CD4-positive, alpha-beta T cell treated with Interleukin-15 for 4 hours (primary cell): ENCODE results near the gene USP6NL.
"Not testable (repeated sequence)": the region's sequence is repeated elsewhere in the genome, so short reads cannot be mapped to it uniquely, and the experiment has no call there.

Experiments used
- DNase-seq: peaks from one replicate; pipeline ENCODE4 v3.0.0-alpha.2; 2020; ENCODE audit warnings: low spot score

The USP6NL gene

DNA sequence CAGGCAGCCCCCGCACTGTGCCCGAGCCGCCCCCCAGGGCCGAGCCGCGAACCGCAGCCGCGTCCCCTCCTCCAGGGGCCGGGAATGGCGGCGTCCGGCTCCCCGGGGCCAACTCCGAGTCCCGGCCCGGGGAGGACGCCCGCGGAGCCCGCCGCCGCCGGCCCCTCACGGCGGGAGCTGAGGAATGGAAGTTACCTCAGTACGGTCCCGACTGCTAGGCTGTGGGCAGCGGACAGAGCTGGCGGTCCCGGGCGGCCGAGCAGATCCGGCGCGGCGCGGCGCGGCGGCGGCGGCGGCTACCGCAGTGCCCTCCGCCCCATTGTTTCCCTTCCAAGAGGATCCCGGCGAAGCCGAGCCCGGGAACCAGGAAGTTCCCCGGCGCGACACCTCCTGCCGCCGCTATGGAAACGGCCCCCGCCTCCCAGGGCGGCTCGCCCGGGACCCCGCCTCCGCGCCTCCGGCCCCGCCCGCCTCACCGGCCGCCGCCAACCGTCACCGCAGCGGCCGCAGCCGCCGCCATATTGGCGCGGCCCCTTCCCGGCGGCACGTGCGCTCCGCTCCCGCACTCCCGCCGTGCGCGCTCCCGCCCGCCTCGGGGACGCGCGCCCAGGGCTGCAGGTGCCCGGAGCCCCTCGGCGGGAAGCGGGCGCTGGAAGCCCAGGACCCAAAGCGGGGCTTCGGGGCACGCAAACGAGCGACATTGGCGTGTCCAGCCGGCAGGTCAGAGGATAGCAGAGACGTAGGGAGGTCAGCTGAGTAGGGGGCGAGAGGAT is at the start of gene USP6NL:
USP6NL (minus strand) TSS at position 403 of the 773 bp plus-strand sequence. CDS start 14,016 bp downstream, outside the sequence.
- peak; percentile 39 for DNase-seq

DNA sequence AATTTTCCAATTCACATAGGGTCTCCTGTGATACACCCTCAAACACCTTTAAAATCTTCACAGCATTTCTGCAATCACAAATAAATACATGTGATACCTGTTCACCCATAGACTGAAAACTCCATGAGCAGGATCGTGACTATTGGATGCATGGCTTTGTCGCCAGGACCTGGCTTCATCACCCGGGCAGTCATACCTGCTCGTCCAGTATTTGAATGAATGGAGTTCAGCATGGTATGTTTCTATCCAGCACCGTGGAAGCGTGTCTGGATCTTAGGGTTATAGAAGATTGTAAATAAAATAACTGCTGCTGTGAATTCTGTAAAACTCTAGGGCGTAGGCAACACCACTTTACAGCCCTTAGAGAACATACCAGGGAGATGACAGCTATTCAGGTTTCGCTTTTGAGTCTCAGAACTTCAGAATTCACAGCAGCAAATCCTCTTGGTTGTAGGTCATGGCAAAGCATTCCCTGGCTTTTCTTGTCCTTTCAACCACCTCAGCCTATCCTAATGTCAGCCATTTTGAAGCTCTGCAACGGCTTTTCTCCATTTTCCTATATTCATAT is 47.4 kb upstream of the USP6NL start:
- DNase-seq: no peak

DNA sequence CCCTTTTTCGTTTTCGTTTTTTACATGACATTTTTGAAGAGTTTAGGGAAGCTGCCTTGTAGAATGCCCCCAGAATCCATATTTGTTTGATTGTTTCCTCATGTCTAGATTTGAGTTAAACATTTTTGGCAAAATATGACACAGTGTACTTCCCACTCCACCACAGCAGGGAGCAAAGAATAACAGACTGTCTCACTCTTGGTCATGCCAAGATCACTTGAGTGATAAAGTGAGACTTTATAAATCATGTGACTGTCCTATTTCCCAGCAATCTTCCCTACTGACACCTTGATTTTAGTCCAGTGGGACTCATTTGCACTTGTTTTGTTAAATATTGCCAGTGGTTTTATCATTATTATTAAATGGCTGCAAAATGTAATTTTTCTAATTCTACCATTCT is 44.4 kb upstream of the USP6NL start:
- no peak for DNase-seq

DNA sequence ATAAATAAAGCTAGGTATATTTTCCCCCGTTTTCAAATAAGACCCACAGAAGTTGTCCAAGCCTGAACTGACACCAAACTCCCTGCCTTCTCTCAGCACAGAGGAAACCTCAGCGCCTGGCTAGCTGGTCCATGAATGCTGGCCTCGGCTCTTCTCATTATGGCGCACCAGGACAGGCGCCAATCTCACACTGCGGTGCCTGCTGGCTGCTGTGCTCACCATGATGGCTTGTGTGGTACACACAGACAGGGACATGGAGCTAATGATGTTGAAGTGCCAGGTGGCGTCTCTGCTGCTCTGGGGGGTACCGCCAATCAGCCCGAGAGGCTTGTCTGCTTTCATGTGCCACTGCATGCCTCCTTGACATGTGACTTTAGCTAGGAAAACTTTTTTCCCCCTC is 43.2 kb upstream of the USP6NL start:
- DNase-seq: no peak

DNA sequence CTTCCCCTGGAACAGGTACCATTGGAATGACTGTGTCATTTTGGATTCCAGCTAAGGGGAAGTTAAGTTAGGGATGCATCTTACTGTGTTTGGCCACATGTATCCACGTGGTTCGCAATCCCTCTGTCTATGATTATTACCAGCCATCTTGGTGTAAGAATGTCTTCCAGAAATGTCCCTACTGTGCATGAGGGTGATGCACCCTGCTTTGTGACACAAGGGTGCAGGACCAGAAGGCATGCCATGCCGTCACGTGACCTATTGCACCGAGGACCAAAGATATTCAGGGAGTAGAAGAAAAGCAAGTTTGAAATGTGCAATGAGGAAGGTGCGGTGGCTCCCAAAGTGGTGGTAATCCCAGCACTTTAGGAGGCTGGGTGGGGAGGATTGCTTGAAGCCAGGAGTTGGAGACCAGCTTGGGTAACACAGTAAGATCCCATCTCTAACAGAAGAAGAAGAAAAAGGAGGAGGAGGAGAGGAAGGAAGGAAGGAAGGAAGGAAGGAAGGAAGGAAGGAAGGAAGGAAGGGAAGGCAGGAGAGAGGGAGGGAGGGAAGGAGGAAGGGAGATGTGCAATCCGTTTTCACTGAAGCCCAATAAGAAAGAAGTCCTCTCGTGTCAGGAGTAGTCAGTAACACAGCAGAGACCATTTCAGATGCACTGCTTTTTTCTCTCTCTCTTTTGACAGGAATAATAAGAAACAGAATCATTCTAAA is 42.5 kb upstream of the USP6NL start:
- no peak for DNase-seq

DNA sequence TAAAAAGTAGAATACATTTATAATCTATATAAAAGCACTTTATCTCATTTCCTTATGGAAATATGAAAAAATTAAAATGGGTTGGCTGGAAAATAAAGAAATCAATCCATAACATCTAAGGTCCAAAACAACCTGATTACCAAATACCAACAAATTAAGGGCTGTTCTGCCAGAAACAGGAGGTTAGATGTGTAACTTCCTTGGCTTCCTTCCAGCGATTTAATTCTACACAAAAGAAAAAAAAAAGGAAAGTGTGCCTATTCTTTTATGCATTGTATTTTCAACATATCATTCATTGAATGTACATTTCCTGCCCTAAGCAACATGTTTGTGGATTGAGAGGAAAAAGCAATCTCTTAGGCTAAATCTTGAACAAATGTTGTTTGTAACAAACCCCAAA is 36.2 kb upstream of the USP6NL start:
- DNase-seq: no peak

DNA sequence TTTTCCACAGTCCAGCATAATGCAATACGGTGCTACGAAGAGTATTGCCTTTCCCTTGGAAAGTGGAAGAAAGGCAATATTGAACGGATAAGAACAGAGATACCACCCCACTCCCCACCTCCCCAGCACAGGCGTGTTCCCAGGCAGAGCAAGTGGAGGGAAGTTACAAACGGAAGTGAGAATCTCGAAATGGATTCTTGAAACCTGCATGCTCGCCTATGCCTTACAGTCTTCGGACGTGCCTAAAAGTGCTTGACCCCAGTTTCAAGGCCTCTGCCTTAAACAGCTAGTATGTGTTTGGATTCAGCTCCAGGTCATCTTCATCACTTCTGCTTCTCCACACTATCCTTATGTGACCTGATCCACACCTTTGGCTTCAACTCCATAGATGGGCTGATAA is 35.0 kb upstream of the USP6NL start:
- no peak for DNase-seq

DNA sequence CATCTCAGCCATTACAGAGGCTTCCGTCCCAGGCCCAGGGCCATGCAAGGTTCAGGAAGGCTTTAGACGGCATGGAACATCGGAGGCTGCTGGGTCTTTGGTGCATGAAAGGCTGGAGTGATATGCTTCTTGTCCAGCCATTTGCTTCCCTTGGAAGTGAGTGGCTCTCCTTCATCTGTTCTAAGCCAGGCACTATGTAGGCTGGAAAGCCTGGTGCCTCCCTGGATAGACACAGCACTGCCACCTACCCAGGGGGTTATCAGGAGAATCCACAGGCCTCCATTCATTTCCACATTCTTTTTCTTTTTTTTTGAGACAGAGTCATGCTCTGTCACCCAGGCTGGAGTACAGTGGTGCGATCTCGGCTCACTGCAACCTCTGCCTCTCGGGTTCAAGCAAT is 31.6 kb upstream of the USP6NL start:
- DNase-seq: no peak

DNA sequence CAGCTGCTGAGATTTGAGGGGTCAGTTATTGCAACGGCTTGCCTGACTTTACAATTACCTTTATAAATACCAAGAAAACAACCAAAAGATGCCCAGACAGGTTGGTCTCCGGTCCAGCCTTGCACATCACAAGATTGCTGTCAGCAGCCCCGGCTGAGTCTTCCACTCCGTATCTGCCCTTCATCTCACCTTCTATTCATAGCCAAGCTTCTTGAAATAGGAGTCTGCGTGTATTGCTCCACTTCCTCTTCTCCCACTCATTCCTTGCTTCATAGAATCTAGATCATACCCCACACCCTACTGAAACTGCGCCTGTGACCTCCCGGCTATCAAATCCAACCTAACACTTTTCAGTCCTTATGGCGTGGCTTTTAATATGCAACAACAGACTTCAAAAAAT is 31.1 kb upstream of the USP6NL start:
- DNase-seq: no peak

DNA sequence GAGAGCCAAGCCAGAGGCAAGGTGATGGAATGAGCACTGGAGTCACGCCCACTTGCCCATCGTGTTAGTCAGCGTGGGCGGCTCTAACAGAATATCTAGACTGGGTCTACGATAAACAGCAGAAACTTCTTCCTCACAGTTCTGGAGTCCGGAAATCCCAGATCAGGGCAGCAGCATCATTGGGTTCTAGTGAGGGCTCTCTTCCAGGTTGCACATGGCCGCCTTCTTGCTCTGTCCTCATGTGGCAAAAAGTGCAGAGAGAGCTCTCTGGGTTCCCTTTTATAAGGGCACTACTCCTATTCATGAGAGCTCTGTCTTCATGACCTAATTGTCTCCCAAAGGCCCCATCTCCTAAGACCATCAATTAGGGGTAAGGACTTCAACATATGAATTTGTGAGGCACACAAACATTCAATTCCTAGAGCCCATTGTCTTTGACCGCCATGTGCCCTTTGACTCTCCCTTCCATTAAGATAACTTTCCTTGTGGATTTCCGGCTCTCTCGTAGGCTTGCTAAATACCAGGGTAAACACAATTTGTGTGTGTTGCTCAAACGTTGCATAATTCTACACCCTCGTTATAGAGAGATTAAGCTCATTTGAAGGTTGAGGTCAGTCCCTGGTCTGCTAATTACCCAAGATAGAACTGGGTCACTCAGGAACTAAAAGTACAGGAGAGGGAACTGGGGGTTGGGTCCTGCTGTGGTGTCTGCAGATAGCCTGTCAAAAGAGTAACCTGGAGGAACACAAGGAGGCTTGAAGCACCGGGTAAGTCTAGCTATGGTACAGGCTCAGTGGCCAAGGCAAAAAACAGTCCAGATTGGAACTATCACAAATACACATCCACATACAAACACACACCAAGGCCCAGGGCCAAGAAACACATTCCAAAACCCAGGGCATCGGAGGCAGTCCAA is 28.7 kb upstream of the USP6NL start:
- DNase-seq: no peak

DNA sequence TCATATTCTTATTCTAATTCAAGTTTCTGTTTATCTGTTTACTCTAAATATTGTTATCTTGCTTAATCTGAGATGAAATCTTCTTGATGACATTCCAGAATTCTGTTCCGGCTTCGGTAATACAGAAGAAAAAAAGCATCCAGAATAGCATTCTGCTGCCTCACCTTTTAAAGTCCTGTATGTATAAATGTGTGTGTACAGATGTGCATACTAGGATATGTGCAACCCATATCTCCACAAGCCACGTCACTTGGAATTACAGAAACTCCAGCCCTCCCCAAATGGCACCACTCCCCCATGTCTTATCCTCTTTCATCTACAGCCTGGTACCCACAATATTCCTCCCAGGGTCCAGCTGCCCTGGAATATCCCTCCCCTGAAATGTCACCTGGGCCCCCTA is 27.9 kb upstream of the USP6NL start:
- DNase-seq: no peak

DNA sequence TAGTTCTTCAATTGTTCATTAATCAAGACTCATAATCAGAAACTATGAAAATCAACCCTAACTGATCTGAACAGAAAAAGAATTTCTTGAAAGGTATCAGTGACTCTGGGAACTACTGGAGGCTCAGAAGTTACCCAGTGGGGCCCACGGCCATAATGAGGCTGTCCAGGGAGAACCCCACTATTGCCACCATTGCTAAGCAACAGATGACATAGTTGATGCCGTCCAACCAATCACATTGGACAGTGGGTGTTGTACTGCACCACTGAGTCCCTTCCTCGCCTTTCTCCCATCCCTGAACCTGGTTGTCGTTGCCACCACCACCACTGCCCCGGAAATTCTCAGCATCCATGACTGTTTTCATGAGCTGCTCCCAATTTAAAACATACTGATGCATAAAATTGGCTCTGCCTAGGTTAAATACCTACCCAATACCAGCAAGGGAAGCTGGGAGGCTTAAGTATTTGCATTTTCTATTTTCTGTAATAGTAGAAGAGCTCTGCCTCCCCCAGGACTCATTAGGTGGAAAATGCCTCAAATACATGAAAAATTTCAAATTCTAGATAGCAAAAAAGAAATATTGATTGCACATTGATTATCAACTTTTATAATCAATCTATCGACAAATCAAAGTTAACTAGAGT is 26.7 kb upstream of the USP6NL start:
- no peak for DNase-seq

DNA sequence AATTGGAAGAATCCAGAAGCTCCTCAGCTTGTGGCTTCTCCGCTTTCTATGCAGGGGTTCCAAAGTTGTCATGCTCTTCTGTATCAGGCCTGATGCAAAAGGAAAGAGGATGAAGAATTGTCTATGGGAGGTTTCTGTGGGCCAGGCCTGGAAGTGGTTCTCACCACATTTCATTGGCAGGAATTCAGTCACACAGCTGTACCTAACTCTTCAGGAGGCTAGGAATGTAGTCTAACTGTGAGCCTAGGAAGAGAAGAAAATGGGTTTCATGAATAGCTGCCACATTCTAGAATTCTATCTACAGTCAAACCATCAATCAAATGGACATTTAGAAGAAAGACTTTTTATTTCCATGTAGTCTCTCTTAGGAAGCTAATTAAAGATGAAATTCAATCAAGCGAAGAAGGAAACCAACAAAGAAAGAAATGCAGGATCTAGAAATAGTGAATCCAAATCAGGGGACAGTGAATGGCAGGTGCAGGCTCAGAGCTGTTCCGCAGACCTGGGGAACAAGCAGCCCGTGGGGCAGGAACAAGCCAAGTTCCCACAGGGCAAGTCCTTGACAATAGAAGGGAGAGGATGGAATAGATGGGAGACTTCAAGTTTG is 25.4 kb upstream of the USP6NL start:
- no peak for DNase-seq

DNA sequence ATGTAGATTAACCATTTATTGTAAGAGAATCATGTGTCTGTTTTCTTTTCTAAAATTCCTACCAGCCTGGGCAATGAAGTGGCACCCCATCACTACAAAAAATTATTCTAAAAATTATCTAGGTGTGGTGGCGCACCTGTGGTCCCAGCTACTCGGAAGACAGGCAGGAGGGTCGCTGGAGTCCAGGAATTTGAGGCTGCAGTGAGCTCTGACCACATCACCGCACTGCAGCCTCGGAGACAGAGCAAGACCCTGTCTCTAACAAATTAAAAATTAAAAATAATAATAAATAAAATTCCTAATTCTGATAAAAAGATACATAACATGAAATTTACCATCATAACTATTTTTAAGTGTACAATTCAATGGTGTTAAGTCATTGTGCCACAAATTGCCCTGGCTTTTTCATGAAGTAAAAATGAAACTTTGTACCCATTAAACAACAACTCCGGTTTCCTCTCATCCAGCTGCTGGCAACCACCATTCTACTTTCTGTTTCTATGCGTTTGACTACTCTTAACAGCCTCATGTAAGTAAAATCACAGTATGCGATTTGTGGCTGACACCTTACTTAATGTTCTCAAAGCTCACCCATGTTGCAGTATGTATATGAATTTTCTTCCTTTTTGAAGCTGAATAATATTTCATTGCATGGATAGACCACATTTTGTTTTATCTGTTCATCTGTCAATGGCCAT is 20.6 kb upstream of the USP6NL start:
- peak; percentile 24 for DNase-seq

DNA sequence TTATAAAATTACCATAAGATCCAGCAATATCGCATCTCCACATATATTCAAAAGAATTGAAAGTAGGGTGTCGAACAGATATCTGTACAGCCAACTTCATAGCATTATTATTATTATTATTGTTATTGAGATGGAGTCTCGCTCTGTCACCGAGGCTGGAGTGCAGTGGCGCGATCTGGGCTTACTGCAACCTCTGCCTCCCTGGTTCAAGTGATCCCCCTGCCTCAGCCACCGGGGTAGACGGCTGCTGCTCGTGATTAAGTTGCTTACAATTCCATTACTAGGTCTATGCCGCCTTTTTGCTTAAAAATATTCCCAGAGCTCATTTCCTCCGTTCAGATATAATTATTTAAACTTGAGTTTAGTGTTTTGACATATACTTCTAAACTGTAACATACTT is 19.8 kb upstream of the USP6NL start:
- DNase-seq: no peak

DNA sequence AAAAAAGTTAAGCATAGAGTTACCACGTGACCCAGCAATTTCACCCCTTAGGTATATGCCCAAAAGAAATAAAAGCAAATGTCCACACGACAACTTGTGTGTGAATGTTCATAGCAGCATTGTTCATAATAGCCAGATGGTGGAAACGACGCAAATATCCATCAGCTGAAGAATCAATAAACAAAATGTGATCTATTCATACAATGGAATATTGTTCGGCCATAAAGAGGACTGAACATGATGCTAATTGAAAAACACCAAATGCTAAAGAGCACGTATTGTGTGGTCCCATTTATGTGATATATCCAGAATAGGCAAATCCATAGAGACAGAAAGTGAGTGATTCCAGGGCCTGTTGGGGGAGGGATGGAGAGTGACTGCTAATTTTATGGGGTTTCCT is 18.3 kb upstream of the USP6NL start:
- DNase-seq: no peak

DNA sequence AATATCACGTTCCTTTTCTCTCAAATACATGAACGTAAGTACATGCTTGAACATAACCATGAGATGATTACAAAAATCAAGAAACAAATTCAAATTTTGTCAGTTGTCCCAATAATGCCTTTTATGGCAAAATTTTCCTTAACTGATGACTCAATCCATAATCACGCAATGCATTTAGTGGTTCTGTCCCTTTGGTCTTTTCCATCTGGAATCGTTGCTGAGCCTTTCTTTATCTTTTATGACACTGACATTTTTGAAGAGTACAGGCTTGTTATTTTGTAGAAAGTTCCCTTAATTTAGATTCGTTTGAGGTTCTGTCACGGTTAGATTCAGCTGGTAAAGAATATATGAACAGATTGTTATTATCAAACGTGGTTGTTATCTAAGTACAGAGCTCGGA is 16.5 kb upstream of the USP6NL start:
- DNase-seq: not testable (repeated sequence)

DNA sequence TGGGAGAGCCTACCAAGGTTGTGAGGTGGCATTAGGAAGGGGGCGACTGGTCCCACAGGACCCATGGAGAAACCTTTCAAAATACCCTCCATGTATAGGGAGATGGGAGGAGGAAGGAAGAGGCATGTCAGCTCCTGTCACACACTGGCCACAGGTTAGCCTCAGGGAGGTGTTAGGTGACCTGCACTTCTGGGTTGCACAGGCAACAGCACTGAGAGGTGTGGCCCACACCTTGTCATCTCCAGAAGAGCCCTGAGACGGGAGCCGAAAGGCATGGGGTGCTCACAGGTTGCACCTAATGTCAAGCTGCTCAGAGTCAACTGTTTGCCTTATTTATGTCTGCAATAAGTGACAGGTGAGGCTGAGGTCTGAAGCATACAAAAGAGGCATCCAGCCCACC is 14.6 kb upstream of the USP6NL start:
- no peak for DNase-seq

DNA sequence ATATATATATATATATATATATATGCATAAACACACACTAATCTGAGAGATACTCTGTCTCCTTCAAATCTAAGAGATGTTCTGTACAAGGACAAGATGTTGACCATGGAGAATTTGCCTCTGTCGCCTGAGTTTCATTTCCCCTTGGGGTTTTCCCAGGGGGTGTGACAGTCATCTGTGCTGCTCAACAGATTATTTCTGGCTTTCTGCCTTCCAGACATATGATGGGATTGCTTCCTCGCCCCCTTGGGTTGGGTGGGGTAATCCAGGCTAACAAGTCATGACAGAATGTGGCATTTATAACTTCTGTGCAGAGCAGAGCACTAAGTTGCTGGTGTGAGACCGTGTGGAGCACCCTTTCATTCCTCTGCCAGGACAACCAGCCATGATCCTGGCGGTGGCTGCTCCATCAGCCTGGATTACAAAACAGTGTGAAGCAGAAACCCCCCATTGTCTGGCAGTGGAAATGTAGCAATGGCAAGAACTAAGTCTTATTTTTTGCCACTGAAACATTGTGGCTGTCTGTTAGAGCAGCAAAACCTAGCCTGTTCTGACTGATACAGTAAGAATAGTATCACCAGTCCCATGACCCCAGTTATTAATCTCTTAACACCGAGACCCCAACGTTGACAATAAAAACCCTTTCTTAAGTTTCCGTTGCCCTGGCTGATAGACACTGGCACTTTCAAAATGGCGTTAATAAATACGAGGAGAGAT is 13.7 kb upstream of the USP6NL start:
- DNase-seq: no peak

DNA sequence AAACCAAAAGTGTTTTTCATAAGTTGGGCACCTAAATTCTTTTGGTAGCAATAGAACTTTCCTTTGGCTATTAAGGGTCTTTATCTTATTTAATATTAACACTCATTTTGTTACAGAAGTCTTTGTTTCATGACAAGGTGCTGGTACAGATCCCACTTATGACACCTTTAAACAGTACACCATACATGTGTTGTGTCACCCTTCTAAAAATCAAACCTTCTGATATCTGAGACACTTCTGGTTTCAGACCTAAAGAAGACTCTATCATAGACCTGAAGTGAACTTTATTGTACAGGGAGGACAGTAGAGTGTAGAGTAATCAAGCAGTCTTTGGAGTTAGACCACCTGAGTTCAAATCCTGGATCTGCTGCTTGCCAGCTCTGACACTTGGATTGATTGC is 5.8 kb upstream of the USP6NL start:
- no peak for DNase-seq
